GM06990 (cell line): ENCODE data around the gene BICC1.

ENCODE experiments used
- DNase-seq: peaks from one replicate; pipeline ENCODE4 v3.0.0-alpha.2; 2011; ENCODE audit not compliant: insufficient read length; ENCODE audit errors: extremely low read depth
- H3K27me3 ChIP-seq: replicated peaks from 2 replicates; pipeline ENCODE4 v1.6.0; 2011; ENCODE audit warnings: low read length; ENCODE audit not compliant: control insufficient read depth, insufficient read depth
- H3K36me3 ChIP-seq: 2 replicates; pipeline ENCODE4 v1.5.1; 2011; ENCODE audit warnings: low read length; ENCODE audit not compliant: control insufficient read depth, insufficient read depth
- H3K4me3 ChIP-seq: replicated peaks from 2 replicates; pipeline ENCODE4 v1.5.1; 2011; ENCODE audit warnings: low read depth, mild to moderate bottlenecking, control low read depth, low read length
- CTCF ChIP-seq: IDR thresholded peaks from 2 replicates; pipeline ENCODE4 v1.5.1; 2011; ENCODE audit warnings: low read length, control low read depth, mild to moderate bottlenecking, inconsistent platforms; ENCODE audit not compliant: insufficient read depth, poor library complexity, severe bottlenecking

BICC1 gene

GRCh38 chr10:58758321-58758720 is 245.6 kb downstream of the BICC1 start:
- Histone ChIP-seq H3K4me3 (no peak overlapping the region), H3K27me3 (no peaks in the 10 kb centered on the region), H3K36me3 (no peaks in the 10 kb centered on the region)
- DNase-seq, result no peak
- TF ChIP-seq CTCF, result no peak

GRCh38 chr10:58764087-58764747 is 251.5 kb downstream of the BICC1 start:
- H3K4me3 ChIP-seq, result no peak overlapping the region
- TF ChIP-seq CTCF, result no peak
- no peaks in the 10 kb centered on the region for H3K27me3 ChIP-seq
- no peak for DNase-seq
- no peaks in the 10 kb centered on the region for H3K36me3 ChIP-seq

- TF ChIP-seq CTCF, result no peak
- Histone ChIP-seq H3K4me3 (no peak overlapping the region), H3K27me3 (no peaks in the 10 kb centered on the region), H3K36me3 (no peaks in the 10 kb centered on the region)
- no peak for DNase-seq
Observed at GRCh38 chr10:58765910-58766309, 253.2 kb downstream of the BICC1 start.

- Histone ChIP-seq H3K27me3 (no peaks in the 10 kb centered on the region), H3K36me3 (no peaks in the 10 kb centered on the region), H3K4me3 (no peak overlapping the region)
- no peak for DNase-seq
- no peak for TF ChIP-seq CTCF
Observed at GRCh38 chr10:58767652-58768051, 255.0 kb downstream of the BICC1 start.

- TF ChIP-seq CTCF, result no peak
- Histone ChIP-seq H3K36me3 (no peaks in the 10 kb centered on the region), H3K27me3 (no peaks in the 10 kb centered on the region), H3K4me3 (no peak overlapping the region)
- no peak for DNase-seq
Observed at GRCh38 chr10:58771863-58772262, 259.2 kb downstream of the BICC1 start.

- Histone ChIP-seq H3K27me3 (no peaks in the 10 kb centered on the region), H3K4me3 (no peak overlapping the region), H3K36me3 (no peaks in the 10 kb centered on the region)
- no peak for DNase-seq
- no peak for TF ChIP-seq CTCF
Observed at GRCh38 chr10:58772758-58773157, 260.1 kb downstream of the BICC1 start.
